GM19438 (cell line): ENCODE results near the gene RPAP3.
"Not testable (repeated sequence)": the region's sequence is repeated elsewhere in the genome, so short reads cannot be mapped to it uniquely, and the experiment has no call there.

ENCODE experiments used
- ATAC-seq: cut with Tn5 transposase; IDR thresholded peaks from one replicate; pipeline ENCODE4 v1.9.1; 2021; ENCODE audit warnings: low read depth; ENCODE audit not compliant: unreplicated experiment

RPAP3 gene

GRCh38 chr12:47687636-47688035 is 18.2 kb downstream of the RPAP3 start:
- no peak for ATAC-seq

- no peak for ATAC-seq
Observed at GRCh38 chr12:47686645-47687240, 19.1 kb downstream of the RPAP3 start.

DNA sequence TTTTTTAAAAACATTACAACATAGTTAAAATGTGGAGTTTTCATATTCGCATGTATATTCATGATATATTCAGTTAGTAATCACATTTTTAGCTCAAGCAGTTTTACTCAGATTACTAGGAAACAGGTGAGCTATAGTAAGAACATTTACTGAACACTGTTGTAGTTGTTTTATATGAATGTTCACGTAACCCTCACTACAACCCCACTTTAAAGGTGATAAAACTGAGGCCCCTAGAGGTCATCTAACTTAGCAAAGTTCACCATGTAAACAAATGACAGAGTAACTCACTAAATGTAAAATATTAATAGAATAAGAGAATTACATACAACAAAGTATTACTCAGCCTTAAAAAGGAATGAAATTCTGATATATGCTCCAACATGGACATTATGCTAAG is 26.0 kb downstream of the RPAP3 start:
- no peak for ATAC-seq

GRCh38 chr12:47672068-47672467 is 33.8 kb downstream of the RPAP3 start:
- ATAC-seq, result no peak

DNA sequence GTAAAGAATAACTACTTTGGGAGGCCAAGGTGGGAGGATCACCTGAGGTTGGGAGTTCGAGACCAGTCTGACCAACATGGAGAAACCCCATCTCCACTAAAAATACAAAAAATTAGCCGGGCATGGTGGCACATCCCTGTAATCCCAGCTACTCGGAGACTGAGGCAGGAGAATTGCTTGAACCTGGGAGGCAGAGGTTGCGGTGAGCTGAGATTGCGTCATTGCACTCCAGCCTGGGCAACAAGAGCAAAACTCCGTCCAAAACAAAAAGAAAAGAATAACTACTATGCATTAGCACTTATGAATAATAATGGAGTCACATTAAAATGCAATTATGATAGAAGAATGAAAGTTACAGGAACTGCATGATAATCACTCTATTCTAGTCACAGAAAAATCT is 37.9 kb downstream of the RPAP3 start:
- not testable (repeated sequence) for ATAC-seq

GRCh38 chr12:47652521-47653234 is 53.2 kb downstream of the RPAP3 start:
- ATAC-seq, result no peak

DNA sequence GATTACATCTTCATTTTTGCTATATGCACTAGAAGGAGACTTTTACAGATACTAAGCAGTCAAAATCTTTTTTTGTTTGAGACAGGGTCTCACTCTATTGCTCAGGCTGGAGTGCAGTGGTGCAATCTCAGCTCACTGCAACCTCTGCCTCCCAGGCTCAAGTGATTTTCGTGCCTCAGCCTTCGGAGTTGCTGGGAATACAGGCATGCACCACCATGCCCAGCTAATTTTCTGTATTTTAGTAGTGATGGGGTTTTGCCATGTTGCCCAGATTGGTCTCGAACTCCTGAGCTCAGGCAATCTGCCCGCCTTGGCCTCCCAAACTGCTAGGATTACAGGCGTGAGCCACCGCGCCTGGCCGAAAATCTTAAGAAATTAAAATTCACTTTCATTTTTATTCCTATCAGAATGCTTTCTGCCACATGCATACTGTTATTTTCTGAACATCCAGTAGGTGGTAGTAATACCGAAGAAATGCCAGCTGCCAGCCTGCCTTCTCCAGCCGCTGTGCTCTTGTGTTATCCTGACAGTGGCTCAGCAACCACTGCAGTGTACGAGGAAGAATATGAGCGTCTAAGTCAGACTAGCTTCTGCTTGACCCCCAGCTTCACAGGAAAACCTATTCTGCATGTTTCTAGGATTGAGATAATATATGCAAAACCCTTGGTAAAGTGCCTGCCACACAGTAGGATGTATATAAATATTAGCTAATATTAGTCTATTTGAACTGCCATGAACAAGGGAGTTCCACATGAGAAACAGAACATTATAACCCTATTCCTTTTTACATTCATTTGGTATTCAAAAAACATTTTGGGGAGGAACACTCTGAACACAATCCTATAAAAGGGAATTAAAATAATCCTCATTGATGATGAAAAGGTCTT is 54.2 kb downstream of the RPAP3 start:
- no peak for ATAC-seq

DNA sequence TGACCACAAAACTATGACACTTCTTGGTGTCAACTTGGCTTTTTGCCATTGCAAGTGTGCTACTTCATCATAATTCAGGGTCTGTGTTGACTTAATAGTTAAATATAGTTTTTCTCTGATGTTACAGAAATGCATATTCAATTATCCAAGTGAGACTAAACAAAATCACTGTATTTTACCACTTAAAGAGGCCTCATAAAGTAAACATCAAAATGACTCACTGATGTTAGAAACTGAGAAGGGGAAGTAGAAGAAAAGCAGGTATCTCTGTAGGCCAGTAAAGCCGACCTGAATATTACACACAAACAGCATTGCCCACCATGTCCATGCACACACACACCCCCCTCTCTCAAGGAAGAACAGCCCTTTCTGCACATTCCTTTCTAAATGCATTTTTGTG is 55.4 kb downstream of the RPAP3 start:
- peak; percentile 74 for ATAC-seq

DNA sequence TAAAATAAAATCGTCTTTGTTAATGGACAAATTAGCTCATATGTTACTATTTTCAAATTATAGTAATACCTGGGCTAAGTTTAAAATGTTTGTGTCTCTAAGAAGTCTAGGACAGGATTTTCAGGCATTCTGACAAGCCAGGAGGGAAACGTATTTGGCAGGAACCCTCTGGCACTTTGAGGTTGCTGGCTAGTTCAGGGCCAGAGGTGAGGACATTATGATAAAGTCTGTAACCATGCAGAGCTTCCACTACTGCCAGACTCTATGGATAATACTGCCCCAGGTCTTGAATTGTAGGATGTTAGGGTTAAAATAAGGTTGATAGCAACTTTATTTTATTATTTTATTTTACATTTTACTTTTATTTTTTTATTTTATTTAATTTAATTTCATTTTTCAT is 56.4 kb downstream of the RPAP3 start:
- ATAC-seq, result no peak

DNA sequence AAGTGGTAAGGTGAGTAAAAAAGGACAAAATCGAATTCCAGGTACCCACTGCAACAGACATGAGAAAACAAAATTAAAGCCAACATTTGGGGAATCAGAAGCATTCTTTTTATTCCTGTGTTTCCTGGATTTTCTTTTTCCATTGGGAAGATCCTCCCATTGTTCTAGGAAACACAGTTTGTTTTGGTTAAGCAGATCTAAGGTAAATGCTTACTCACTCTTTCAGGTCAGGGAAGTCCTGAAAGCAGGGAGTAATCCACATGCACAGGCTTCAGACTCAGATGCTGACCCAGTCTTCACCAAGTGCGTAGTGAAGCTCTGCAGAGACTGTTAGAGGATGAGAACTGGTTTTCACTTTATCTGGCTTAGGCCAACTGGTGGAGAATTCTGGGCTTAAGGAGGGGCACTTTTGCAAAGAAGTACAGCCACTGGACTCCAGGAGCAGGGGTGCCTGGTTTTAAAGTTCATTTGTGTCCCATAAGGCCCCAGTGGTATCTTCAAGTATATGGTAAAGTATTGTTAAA is 57.7 kb downstream of the RPAP3 start:
- ATAC-seq, result no peak

DNA sequence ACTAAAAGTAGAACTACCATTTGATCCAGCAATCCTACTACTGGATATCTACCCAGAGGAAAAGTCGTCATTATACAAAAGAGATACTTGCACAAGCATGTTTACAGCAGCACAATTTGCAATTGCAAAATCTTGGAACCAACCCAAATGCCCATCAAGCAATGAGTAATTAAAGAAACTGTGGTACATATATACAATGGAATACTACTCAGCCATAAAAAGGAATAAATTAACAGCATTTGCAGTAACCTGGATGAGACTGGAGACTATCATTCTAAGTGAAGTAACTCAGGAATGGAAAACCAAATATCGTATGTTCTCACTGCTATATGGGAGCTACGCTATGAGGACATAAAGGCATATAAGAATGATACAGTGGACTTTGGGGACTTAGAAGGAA is 63.5 kb downstream of the RPAP3 start:
- not testable (repeated sequence) for ATAC-seq

DNA sequence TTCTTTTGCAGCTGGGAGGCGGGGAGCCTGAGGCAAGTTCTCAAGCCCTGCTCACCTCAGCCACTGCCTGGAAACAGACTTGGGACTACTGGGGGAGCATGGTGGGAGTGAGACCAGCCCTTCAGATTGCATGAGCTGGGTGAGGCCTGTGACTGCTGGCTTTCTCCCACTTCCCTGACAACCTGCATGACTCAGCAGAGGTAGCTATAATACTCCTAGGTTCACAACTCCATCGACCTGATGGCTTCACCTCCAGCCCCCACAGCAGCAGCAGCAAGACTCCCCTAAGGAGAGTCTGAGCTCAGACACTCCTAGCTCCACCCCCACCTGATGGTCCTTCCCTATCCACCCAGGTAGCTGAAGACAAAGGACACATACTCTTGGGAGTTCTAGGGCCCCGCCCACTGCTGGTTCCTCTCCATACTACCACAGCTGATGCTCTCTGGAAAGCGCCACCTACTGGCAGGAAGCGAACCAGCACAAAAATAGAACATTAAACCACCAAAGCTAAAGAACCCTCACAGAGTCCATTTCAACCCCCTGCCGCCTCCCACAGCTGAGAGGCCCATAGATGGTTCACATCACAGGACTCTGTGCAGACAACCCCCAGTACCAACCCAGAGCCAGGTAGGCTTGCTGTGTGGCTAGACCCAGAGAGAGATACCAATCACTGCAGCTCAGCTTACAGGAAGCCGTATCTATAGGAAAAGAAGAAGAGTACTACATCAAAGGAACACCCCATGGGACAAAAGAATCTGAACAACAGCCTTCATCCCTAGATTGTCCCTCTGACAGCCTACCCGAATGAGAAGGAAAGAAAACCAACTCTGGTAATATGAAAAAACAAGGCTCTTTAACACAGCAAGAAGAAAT is 68.7 kb downstream of the RPAP3 start:
- ATAC-seq, result no peak

GRCh38 chr12:47635770-47636169 is 70.1 kb downstream of the RPAP3 start:
- ATAC-seq, result not testable (repeated sequence)

- ATAC-seq, result no peak
Observed at GRCh38 chr12:47634127-47634526, 71.7 kb downstream of the RPAP3 start.

DNA sequence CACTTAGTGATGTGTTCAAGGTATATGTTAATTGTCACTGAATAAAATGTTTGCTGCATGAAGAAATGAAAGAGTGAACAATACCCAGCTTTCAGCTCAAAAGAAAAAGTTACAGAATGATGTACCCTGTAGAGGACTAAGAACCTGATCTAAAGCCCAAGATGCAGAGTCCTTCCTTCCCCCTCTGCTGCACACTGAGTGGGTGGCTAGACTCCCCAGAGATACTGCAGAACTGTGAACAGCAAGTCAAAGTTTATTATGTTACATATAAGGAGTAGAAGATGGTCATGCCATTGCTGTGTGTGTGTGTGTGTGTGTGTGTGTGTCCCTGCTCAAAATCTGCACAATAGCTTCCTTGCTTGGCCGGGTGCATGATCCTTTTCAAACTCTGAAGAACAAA is 83.9 kb downstream of the RPAP3 start:
- no peak for ATAC-seq

- ATAC-seq, result no peak
Observed at GRCh38 chr12:47617476-47617875, 88.4 kb downstream of the RPAP3 start.

DNA sequence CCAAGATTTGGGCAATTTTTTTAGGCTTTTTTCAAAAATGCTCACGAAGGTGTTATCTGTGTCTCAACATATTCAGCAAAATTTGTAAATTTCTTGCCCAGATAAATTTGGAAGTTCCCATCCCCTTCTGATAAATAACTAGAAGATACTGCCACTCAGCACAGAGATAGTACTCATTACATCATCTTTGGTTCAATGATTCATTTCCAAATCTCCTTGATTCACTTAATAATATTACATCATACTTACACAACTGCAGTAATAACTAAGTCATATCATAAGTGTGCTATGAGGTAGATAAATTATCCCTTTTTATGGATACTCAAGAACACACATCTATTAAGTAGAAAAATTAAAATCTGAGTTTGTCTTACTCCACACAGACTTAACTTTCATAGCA is 89.4 kb downstream of the RPAP3 start:
- no peak for ATAC-seq

- ATAC-seq, result no peak
Observed at GRCh38 chr12:47615711-47616110, 90.1 kb downstream of the RPAP3 start.

DNA sequence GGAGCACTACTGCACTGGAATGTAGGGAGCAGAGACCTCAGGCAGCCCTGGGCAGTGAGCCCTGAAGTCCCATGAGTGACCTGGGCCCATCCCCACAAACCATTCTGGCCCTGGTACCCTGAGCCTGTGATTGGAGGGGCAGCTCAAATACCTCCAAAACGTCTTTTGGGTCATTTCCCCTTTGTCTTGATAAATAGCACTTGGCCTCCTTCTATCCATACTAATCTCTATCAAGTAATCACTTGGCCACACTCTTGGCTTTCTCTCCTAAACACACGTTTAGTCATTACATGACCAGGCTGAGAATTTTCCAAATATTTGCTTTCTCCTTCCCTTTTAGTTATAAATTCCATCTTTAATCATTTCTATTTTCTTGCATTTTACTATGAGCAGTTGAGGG is 91.3 kb downstream of the RPAP3 start:
- no peak for ATAC-seq

- ATAC-seq, result no peak
Observed at GRCh38 chr12:47612953-47613352, 92.9 kb downstream of the RPAP3 start.
